ENCODE measurements around the gene RCE1. TPM values are rescaled to one million over a fixed set of nuclear protein-coding genes. Genes with fewer than 3 reads are reported as not detected.

RCE1 gene
- total and polyA plus RNA-seq, 3 donors from 2014 or later, result 26.4 to 56.9 (median 54.3) TPM

GRCh38 chr11:66858186-66858938 is 15.1 kb downstream of the RCE1 start:
- 64 to 87% methylated on average over 10 to 52 of the region's 62 CpGs for WGBS, 2 donors

DNA sequence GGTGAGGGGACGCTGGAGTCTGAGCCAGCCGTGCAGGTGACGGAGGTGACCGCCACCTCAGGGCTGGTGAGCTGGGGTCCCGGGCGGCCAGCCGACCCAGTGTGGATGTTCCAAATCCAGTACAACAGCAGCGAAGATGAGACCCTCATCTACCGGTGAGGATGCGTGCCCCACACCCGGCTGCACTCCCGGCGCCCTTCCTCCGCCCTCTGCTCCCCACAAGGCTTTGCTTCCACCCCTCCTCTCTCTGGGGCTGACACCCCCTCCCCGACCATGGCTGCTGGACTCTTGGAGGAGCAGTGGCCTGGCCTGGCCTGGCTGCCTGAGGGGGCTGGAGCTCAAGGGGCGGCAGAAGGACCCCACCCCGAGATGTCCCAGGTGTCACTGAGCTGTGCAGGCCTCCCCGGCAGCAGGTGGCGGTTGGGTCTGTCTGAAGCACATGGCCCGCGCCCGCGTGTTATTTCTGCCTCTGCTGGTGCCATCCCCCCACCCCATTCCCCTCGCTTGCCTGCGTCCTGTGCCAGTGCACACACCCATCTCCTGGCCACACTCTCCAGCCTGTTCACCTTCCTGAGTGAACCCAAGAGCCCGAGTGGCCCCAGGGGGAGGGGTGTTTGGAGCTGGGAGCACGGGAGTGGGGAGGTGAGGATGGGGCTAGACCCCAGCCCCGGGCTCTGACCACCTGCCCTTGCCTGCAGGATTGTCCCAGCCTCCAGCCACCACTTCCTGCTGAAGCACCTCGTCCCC is 15.9 kb downstream of the RCE1 start:
- no peaks in the 10 kb centered on the region for H3K27me3 ChIP-seq
- H3K36me3 ChIP-seq (ENCODE audit: low read depth, missing control alignments), result no peaks in the 10 kb centered on the region
- H3K4me1 ChIP-seq, result peaks cover 7% of the 10 kb centered on the region
- H3K4me3 ChIP-seq, result no peak overlapping the region
- 93 to 94% methylated on average over 12 to 29 of the region's 29 CpGs for WGBS, 2 donors
- no peak for DNase-seq
- intact Hi-C loops (cut with DNase I; ENCODE audit: low total_unique reads), result no loop called here
- no peaks in the 10 kb centered on the region for H3K9me3 ChIP-seq
- no peak overlapping the region for H3K27ac ChIP-seq
- TF ChIP-seq POLR2A (IDR thresholded peaks at IDR 0.05) (no peak), CTCF (IDR thresholded peaks at IDR 0.05) (no peak)

More at GRCh38 chr11:66858186-66858938, 15.1 kb downstream of the RCE1 start:
- no peak for DNase-seq
- Histone ChIP-seq H3K4me3 (no peak overlapping the region), H3K36me3 (ENCODE audit: low read depth, missing control alignments) (no peaks in the 10 kb centered on the region), H3K9me3 (no peaks in the 10 kb centered on the region), H3K27ac (no peak overlapping the region), H3K4me1 (peaks cover 7% of the 10 kb centered on the region), H3K27me3 (no peaks in the 10 kb centered on the region)
- intact Hi-C loops (cut with DNase I; ENCODE audit: low total_unique reads), result no loop called here
- TF ChIP-seq POLR2A (IDR thresholded peaks at IDR 0.05) (no peak), CTCF (IDR thresholded peaks at IDR 0.05) (no peak)

GRCh38 chr11:66859686-66860448 is 16.6 kb downstream of the RCE1 start:
- Histone ChIP-seq H3K27ac (no peak overlapping the region), H3K9me3 (no peaks in the 10 kb centered on the region), H3K4me3 (no peak overlapping the region), H3K27me3 (no peaks in the 10 kb centered on the region), H3K4me1 (peaks cover 7% of the 10 kb centered on the region), H3K36me3 (ENCODE audit: low read depth, missing control alignments) (no peaks in the 10 kb centered on the region)
- intact Hi-C loops (cut with DNase I; ENCODE audit: low total_unique reads), result no loop called here
- no peak for DNase-seq
- TF ChIP-seq POLR2A (IDR thresholded peaks at IDR 0.05) (no peak), CTCF (IDR thresholded peaks at IDR 0.05) (no peak)
- 92 to 94% methylated on average over 14 to 32 of the region's 41 CpGs for WGBS, 2 donors

DNA sequence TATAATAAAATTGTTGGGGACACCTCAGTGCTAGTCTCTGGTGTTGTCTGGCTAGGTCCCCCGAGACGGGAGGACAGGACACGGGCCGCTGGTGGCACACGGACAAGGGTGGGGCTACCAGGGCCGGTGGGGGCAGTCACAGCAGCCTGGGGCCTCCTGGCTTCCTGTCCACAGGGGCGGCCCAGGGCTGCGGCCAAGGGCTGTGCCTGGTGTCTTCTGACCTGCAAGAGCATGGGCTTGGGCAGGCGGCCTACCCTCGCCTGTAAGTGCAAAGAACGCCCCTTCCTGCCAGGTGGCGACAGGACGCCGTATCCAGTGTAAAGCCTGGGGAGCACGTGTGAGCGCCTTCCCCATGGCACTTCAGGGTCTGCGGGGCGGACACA is 17.2 kb downstream of the RCE1 start:
- Histone ChIP-seq H3K27ac (no peak overlapping the region), H3K4me1 (peaks cover 5% of the 10 kb centered on the region), H3K9me3 (no peaks in the 10 kb centered on the region), H3K27me3 (no peaks in the 10 kb centered on the region), H3K4me3 (no peak overlapping the region), H3K36me3 (ENCODE audit: low read depth, missing control alignments) (no peaks in the 10 kb centered on the region)
- DNase-seq, result no peak
- TF ChIP-seq CTCF (IDR thresholded peaks at IDR 0.05) (no peak), POLR2A (IDR thresholded peaks at IDR 0.05) (no peak)
- WGBS, 2 donors, result 88 to 92% methylated on average over 12 to 18 of the region's 18 CpGs
- intact Hi-C loops (cut with DNase I; ENCODE audit: low total_unique reads), result no loop called here

All from testis (tissue), 3 donors.